H1 (cell line): Measurements from ENCODE around the gene PLXNB3. TPM values are rescaled to one million over a fixed set of nuclear protein-coding genes. Genes with fewer than 3 reads are reported as not detected.

Experiments used
- CTCF ChIA-PET: fragments of 300-600 bp; sonication (Branson Sonifier 250); formaldehyde crosslinking; loops from one replicate; lab custom pipeline; 2021; ENCODE audit not compliant: partially characterized antibody; lab: Charles Lee
- POLR2A ChIA-PET: fragments of 300-600 bp; sonication (Branson Sonifier 250); formaldehyde crosslinking; loops from one replicate; lab custom pipeline; 2021; ENCODE audit warnings: inconsistent platforms; ENCODE audit not compliant: partially characterized antibody; lab: Charles Lee
- DNase-seq, 2 experiments: peaks; one replicate each; pipeline versions ENCODE4 v3.0.0 to v3.0.0-alpha.2; 2010 to 2022; ENCODE audit warnings: low spot score in 2 of 2, low read depth in 1 of 2, mixed read lengths in 1 of 2
- FAIRE-seq: peaks from 2 replicates; lab custom pipeline; 2011; peaks lifted over from hg19 to GRCh38; lab: Jason Lieb, UNC
- H2AFZ ChIP-seq: 2 replicates; pipeline ENCODE4 v1.8.1; 2012; ENCODE audit warnings: low read length, inconsistent platforms
- H2AK5ac ChIP-seq: 2 replicates; pipeline ENCODE4 v1.6.1; 2013; ENCODE audit warnings: low read depth, low read length
- H2BK120ac ChIP-seq: replicated peaks from 2 replicates; pipeline ENCODE3; 2013; ENCODE audit warnings: low read depth, low read length, inconsistent platforms
- H2BK12ac ChIP-seq: 2 replicates; pipeline ENCODE4 v1.6.1; 2013; ENCODE audit warnings: low read depth, low read length
- H2BK15ac ChIP-seq: 2 replicates; pipeline ENCODE4 v1.6.1; 2013; ENCODE audit warnings: low read length
- H2BK20ac ChIP-seq: 2 replicates; pipeline ENCODE4 v1.6.1; 2013; ENCODE audit warnings: low read length
- H2BK5ac ChIP-seq: 2 replicates; pipeline ENCODE4 v1.6.1; 2013; ENCODE audit warnings: low read depth, low read length
- H3K14ac ChIP-seq: 2 replicates; pipeline ENCODE4 v1.6.1; 2013; ENCODE audit warnings: inconsistent platforms; ENCODE audit not compliant: insufficient read length
- H3K18ac ChIP-seq: 2 replicates; pipeline ENCODE4 v1.6.1; 2013; ENCODE audit warnings: low read length; ENCODE audit errors: extremely low read depth
- H3K23ac ChIP-seq: 2 replicates; pipeline ENCODE4 v1.6.1; 2013; ENCODE audit warnings: inconsistent platforms; ENCODE audit not compliant: insufficient read length
- H3K23me2 ChIP-seq: 2 replicates; pipeline ENCODE4 v1.6.1; 2013; ENCODE audit warnings: low read depth, low read length
- H3K27ac ChIP-seq: 2 replicates; pipeline ENCODE4 v1.6.1; 2011; ENCODE audit warnings: low read depth, low read length, inconsistent platforms
- H3K27me3 ChIP-seq, 4 experiments: replicated peaks in 1 of 4; 1 replicate in 1 of 4; 2 replicates in 3 of 4; pipeline versions ENCODE4 v1.6.1 to v1.8.1; 2011 to 2013; ENCODE audit warnings: low read length in 3 of 4, mild to moderate bottlenecking in 3 of 4, inconsistent platforms in 2 of 4, mixed read lengths in 2 of 4, moderate library complexity in 1 of 4; ENCODE audit not compliant: control insufficient read depth in 3 of 4, insufficient read depth in 3 of 4; ENCODE audit errors: extremely low read depth in 1 of 4
- H3K36me3 ChIP-seq, 4 experiments: 2 replicates each; pipeline versions ENCODE4 v1.6.1 to v1.8.1; 2011 to 2013; ENCODE audit warnings: mild to moderate bottlenecking in 4 of 4, low read length in 3 of 4, moderate library complexity in 2 of 4, control low read depth in 1 of 4, inconsistent platforms in 1 of 4; ENCODE audit not compliant: insufficient read depth in 4 of 4, control insufficient read depth in 2 of 4
- H3K4ac ChIP-seq: replicated peaks from 2 replicates; pipeline ENCODE3; 2013; ENCODE audit warnings: low read length, low read depth, mixed read lengths, inconsistent platforms; ENCODE audit not compliant: insufficient read length
- H3K4me1 ChIP-seq, 4 experiments: replicated peaks in 1 of 4; 1 replicate in 1 of 4; 2 replicates in 3 of 4; pipeline versions ENCODE4 v1.6.1 to v1.8.1; 2011 to 2013; ENCODE audit warnings: low read length in 3 of 4, inconsistent platforms in 2 of 4, mixed read lengths in 1 of 4; ENCODE audit not compliant: insufficient read depth in 4 of 4, control insufficient read depth in 3 of 4
- H3K4me2 ChIP-seq, 2 experiments: 2 replicates each; pipeline versions ENCODE4 v1.6.1 to v1.8.1; 2011 to 2013; ENCODE audit warnings: low read depth in 2 of 2, low read length in 2 of 2, control low read depth in 1 of 2, inconsistent platforms in 1 of 2, mild to moderate bottlenecking in 1 of 2; ENCODE audit not compliant: insufficient read depth in 1 of 2
- H3K4me3 ChIP-seq, 4 experiments: fragments of 200-600, 300-600 bp in 1 of 4; sonication (generic), shearing (Covaris generic), sonication (Bioruptor Twin) in 1 of 4; 2 replicates each; pipeline versions ENCODE4 v1.5.1 to v1.8.1; 2011 to 2016; ENCODE audit warnings: low read length in 4 of 4, low read depth in 3 of 4, control low read depth in 2 of 4, inconsistent platforms in 2 of 4, mild to moderate bottlenecking in 2 of 4, mixed read lengths in 1 of 4, moderate library complexity in 1 of 4; ENCODE audit not compliant: insufficient read depth in 2 of 4; ENCODE audit errors: extremely low read depth in 1 of 4
- H3K56ac ChIP-seq: replicated peaks from 2 replicates; pipeline ENCODE3; 2013; ENCODE audit warnings: low read depth, mild to moderate bottlenecking, mixed read lengths, low read length, inconsistent platforms; ENCODE audit not compliant: insufficient read length
- H3K79me1 ChIP-seq: 2 replicates; pipeline ENCODE4 v1.6.1; 2013; ENCODE audit warnings: low read depth, low read length, control low read depth
- H3K79me2 ChIP-seq, 2 experiments: 2 replicates each; pipeline versions ENCODE4 v1.6.1 to v1.8.1; 2012 to 2013; ENCODE audit warnings: low read length in 2 of 2, mild to moderate bottlenecking in 2 of 2, inconsistent platforms in 1 of 2; ENCODE audit not compliant: insufficient read depth in 2 of 2, control insufficient read depth in 1 of 2
- H3K9ac ChIP-seq, 4 experiments: replicated peaks in 1 of 4; 1 replicate in 1 of 4; 2 replicates in 3 of 4; pipeline versions ENCODE4 v1.6.1 to v1.8.1; 2011 to 2013; ENCODE audit warnings: low read depth in 3 of 4, low read length in 3 of 4, control low read depth in 2 of 4, mild to moderate bottlenecking in 2 of 4, moderate library complexity in 2 of 4, inconsistent platforms in 1 of 4; ENCODE audit errors: extremely low read depth in 1 of 4
- H3K9me3 ChIP-seq, 2 experiments: 2 replicates each; pipeline versions ENCODE4 v1.6.1 to v1.8.1; 2012 to 2013; ENCODE audit warnings: mild to moderate bottlenecking in 2 of 2, moderate library complexity in 2 of 2, control low read depth in 1 of 2, inconsistent platforms in 1 of 2, low read depth in 1 of 2, low read length in 1 of 2, mixed read lengths in 1 of 2; ENCODE audit not compliant: insufficient read depth in 2 of 2
- H4K20me1 ChIP-seq, 2 experiments: replicated peaks in 1 of 2; 2 replicates each; pipeline versions ENCODE3 to v1.8.1; 2011 to 2013; ENCODE audit warnings: inconsistent platforms in 2 of 2, low read length in 2 of 2, mild to moderate bottlenecking in 1 of 2; ENCODE audit not compliant: insufficient read depth in 2 of 2, control insufficient read depth in 1 of 2
- H4K5ac ChIP-seq: 2 replicates; pipeline ENCODE4 v1.6.1; 2013; ENCODE audit warnings: low read length, low read depth, mixed read lengths, inconsistent platforms; ENCODE audit not compliant: insufficient read length
- H4K8ac ChIP-seq: 2 replicates; pipeline ENCODE4 v1.8.0; 2013; ENCODE audit warnings: mild to moderate bottlenecking, moderate library complexity, low read length, inconsistent platforms; ENCODE audit not compliant: insufficient read depth; ENCODE audit errors: extremely low read depth
- H4K91ac ChIP-seq: replicated peaks from 2 replicates; pipeline ENCODE3; 2013; ENCODE audit warnings: low read length, mixed read lengths, inconsistent platforms; ENCODE audit not compliant: insufficient read length
- CTCF ChIP-seq, 3 experiments: IDR thresholded peaks; 1 replicate in 2 of 3; 2 replicates in 1 of 3; pipeline versions ENCODE4 v1.5.1 to v1.6.1; 2011; ENCODE audit warnings: low read length in 3 of 3, mild to moderate bottlenecking in 3 of 3, inconsistent platforms in 2 of 3, low read depth in 1 of 3, moderate library complexity in 1 of 3; ENCODE audit not compliant: insufficient read depth in 1 of 3; ENCODE audit errors: control extremely low read depth in 1 of 3
- KDM1A ChIP-seq: fragments of 200-600, 300-600 bp; sonication (generic); IDR thresholded peaks from 2 replicates; pipeline ENCODE4 v1.7.1; 2016; ENCODE audit warnings: mild to moderate bottlenecking, low read length, borderline replicate concordance
- WGBS, 2 experiments: shearing (Covaris generic) in 1 of 2; methylation state at CpG; one replicate each; pipeline versions ENCODE4 v1.1.6 to v1.1.7; 2013 to 2015; ENCODE audit warnings: low lambda C conversion rate in 2 of 2, mixed read lengths in 2 of 2, inconsistent platforms in 1 of 2, low coverage in 1 of 2, missing lambda C conversion rate in 1 of 2; ENCODE audit not compliant: insufficient replicate concordance in 2 of 2, insufficient coverage in 1 of 2, insufficient read length in 1 of 2; ENCODE audit errors: extremely low coverage in 1 of 2, missing lambda C conversion rate in 1 of 2; 5-methylcytosine and 5-hydroxymethylcytosine counted together
- polyA plus RNA-seq, 7 experiments: library from polyadenylated mRNA; depleted of rRNA in 3 of 7; stranded (reverse) in 5 of 7; unstranded in 2 of 7; fragments of >200 nt in 5 of 7; fragments of 200-250 nt in 2 of 7; gene quantifications; 1 replicate in 5 of 7; 2 replicates in 1 of 7; 4 replicates in 1 of 7; pipeline versions ENCODE4 v1.2.1 to v1.2.3, GENCODE V29; 2011 to 2013; ENCODE audit warnings: missing spikeins in 2 of 7, mixed read lengths in 2 of 7
- total RNA-seq: library from RNA; stranded (reverse); fragmentation: NEBNext Ultra II Directional; extraction: Animal tissue kit (Norgen Biotek cat#: 25700); gene quantifications from 2 replicates; pipeline ENCODE4 v1.2.1, GENCODE V29; 2021
- TF ChIP-seq, protein P1 (sequence below): IDR thresholded peaks from 2 replicates; pipeline ENCODE4 v1.6.1; 2012; ENCODE audit warnings: low read length, inconsistent platforms

PLXNB3 gene
- total and polyA plus RNA-seq, 2 of the 8 experiments (the other 6 are each of a cell fraction or from before 2014, with no cell fraction given), result 1.2 to 2.7 TPM

GRCh38 chrX:153728095-153728494 lies 36.0 kb upstream of the PLXNB3 start:
- Histone ChIP-seq H3K36me3 (no peaks in the 10 kb centered on the region), H2AFZ (no peak overlapping the region), H2BK15ac (no peak overlapping the region), H4K91ac (no peak overlapping the region), H3K18ac (no peak overlapping the region), H3K23me2 (peaks cover under 1% of the 10 kb centered on the region; the same call in 1 of the 2 replicates), H3K9ac (no peak overlapping the region), H3K14ac (no peak overlapping the region), H2BK120ac (no peak overlapping the region), H4K20me1 (peaks cover 1 to 9% of the 10 kb centered on the region in 2 experiments), H3K4me2 (no peak overlapping the region), H3K4me3 (no peak overlapping the region), H3K79me2 (peaks cover 0 to 4% of the 10 kb centered on the region in 2 experiments; a peak in 1 of 4 replicates), H2BK20ac (no peak overlapping the region), H3K79me1 (no peaks in the 10 kb centered on the region), H2BK12ac (no peak overlapping the region), H3K9me3 (no peaks in the 10 kb centered on the region), H3K4ac (no peak overlapping the region), H3K4me1 (peaks cover 0 to 18% (median 9%) of the 10 kb centered on the region in 4 experiments; a peak in 6 of 7 replicates), H3K56ac (no peak overlapping the region), H3K27ac (no peak overlapping the region), H2AK5ac (no peak overlapping the region), H4K8ac (no peak overlapping the region), H3K27me3 (no peaks in the 10 kb centered on the region), H4K5ac (no peak overlapping the region), H3K23ac (no peak overlapping the region), H2BK5ac (no peak overlapping the region)
- 86% methylated on average over 4 of the region's 6 CpGs; no CpG with 5 or more reads in 1 of the 2 experiments for WGBS, 2 experiments
- FAIRE-seq (no peak), DNase-seq (no peak)
- ChIA-PET POLR2A (no interaction called here), CTCF (interaction anchor here (0.9 to 1.8 kb wide), 5 partner anchors 8 to 162 kb away, joined by 3 to 6 read pairs (median 4); no protein-coding TSS in a partner anchor)
- TF ChIP-seq CTCF (IDR thresholded peaks at IDR 0.05; ENCODE audit: control extremely low read depth in 1 of 3, insufficient read depth in 1 of 3, low read depth in 1 of 3, low read length in 3 of 3) (peak in 1 of 3 experiments; percentile 23; a peak in 1 of 4 replicates), KDM1A (no peak)
- TF ChIP-seq, protein P1, sequence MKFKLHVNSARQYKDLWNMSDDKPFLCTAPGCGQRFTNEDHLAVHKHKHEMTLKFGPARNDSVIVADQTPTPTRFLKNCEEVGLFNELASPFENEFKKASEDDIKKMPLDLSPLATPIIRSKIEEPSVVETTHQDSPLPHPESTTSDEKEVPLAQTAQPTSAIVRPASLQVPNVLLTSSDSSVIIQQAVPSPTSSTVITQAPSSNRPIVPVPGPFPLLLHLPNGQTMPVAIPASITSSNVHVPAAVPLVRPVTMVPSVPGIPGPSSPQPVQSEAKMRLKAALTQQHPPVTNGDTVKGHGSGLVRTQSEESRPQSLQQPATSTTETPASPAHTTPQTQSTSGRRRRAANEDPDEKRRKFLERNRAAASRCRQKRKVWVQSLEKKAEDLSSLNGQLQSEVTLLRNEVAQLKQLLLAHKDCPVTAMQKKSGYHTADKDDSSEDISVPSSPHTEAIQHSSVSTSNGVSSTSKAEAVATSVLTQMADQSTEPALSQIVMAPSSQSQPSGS, result no peak
